PC-9 (cell line): ENCODE data around the gene CD27. TPM values are rescaled to one million over a fixed set of nuclear protein-coding genes. Genes with fewer than 3 reads are reported as not detected.

ENCODE experiments used
- BruUV-seq: library from RNA; stranded (reverse); fragments of 400-500 nt; replicated peaks from 2 replicates; lab custom pipeline; 2021; lab: Mats Ljungman, UMichigan
- CTCF ChIA-PET: fragments of 300-600 bp; sonication (Branson Sonifier 250); formaldehyde crosslinking; loops from one replicate; lab custom pipeline; 2022; ENCODE audit warnings: antibody characterized with exemption; lab: Charles Lee
- POLR2A ChIA-PET: fragments of 300-600 bp; sonication (Branson Sonifier 250); formaldehyde crosslinking; loops from one replicate; lab custom pipeline; 2022; ENCODE audit warnings: antibody characterized with exemption; ENCODE audit not compliant: unreplicated experiment; lab: Charles Lee
- DNase-seq, 2 experiments: peaks; one replicate each; pipeline versions ENCODE4 v3.0.0 to v3.0.0-alpha.2; 2015 to 2022; ENCODE audit warnings: mixed read lengths in 1 of 2
- H2AFZ ChIP-seq: fragments of 200-600 bp; sonication (generic); 2 replicates; pipeline ENCODE4 v1.8.1; 2017; ENCODE audit warnings: antibody characterized with exemption
- H3F3A ChIP-seq: fragments of 200-600 bp; sonication (generic); 2 replicates; pipeline ENCODE4 v1.8.1; 2017; ENCODE audit warnings: antibody characterized with exemption, mild to moderate bottlenecking, low read depth; ENCODE audit not compliant: insufficient read depth
- H3K27ac ChIP-seq: fragments of 200-600 bp; sonication (generic); 2 replicates; pipeline ENCODE4 v1.6.1; 2016; ENCODE audit warnings: mixed run types
- H3K27me3 ChIP-seq: fragments of 200-600 bp; sonication (generic); 2 replicates; pipeline ENCODE4 v1.6.1; 2016; ENCODE audit warnings: low read depth, mixed run types; ENCODE audit not compliant: insufficient read depth
- H3K36me3 ChIP-seq: fragments of 200-600 bp; sonication (generic); 2 replicates; pipeline ENCODE4 v1.6.1; 2016; ENCODE audit warnings: low read depth, mixed run types
- H3K4me1 ChIP-seq: fragments of 200-600 bp; sonication (generic); replicated peaks from 2 replicates; pipeline ENCODE4 v1.6.1; 2016; ENCODE audit warnings: mixed run types; ENCODE audit not compliant: insufficient read depth
- H3K4me2 ChIP-seq: fragments of 200-600 bp; sonication (generic); 2 replicates; pipeline ENCODE4 v1.6.1; 2017; ENCODE audit warnings: mixed run types
- H3K4me3 ChIP-seq: fragments of 200-600 bp; sonication (generic); 2 replicates; pipeline ENCODE4 v1.6.1; 2016; ENCODE audit warnings: mixed run types
- H3K79me2 ChIP-seq: fragments of 200-600 bp; sonication (generic); 2 replicates; pipeline ENCODE4 v1.6.1; 2017; ENCODE audit warnings: low read depth, mixed run types
- H3K9me2 ChIP-seq: fragments of 200-600 bp; sonication (generic); 2 replicates; pipeline ENCODE4 v1.8.1; 2017; ENCODE audit warnings: mild to moderate bottlenecking; ENCODE audit not compliant: insufficient read depth
- H3K9me3 ChIP-seq: fragments of 200-600 bp; sonication (generic); 2 replicates; pipeline ENCODE4 v1.8.1; 2016; ENCODE audit warnings: low read depth; ENCODE audit not compliant: insufficient read depth
- H4K20me1 ChIP-seq: fragments of 200-600 bp; sonication (generic); 2 replicates; pipeline ENCODE4 v1.8.1; 2017; ENCODE audit not compliant: insufficient read depth
- EZH2 ChIP-seq: fragments of 200-600 bp; sonication (generic); IDR thresholded peaks from 2 replicates; pipeline ENCODE4 v1.8.0; 2017; ENCODE audit warnings: antibody characterized with exemption, low read depth
- intact Hi-C: fragments of 100-400 bp; cut with micrococcal nuclease; formaldehyde crosslinking; loops from one replicate; pipeline ENCODE4 v1.10.0; 2022; ENCODE audit not compliant: unreplicated experiment
- total RNA-seq: library from RNA; stranded (reverse); gene quantifications from 2 replicates; pipeline ENCODE4 v1.2.3, GENCODE V29; 2021
- TF ChIP-seq, protein P1 (sequence below): fragments of 200-600 bp; sonication (generic); conservative IDR thresholded peaks from 2 replicates; pipeline ENCODE4 v1.6.1; 2017; ENCODE audit warnings: mixed run types, antibody characterized with exemption, mild to moderate bottlenecking, moderate library complexity

CD27 gene
- total RNA-seq, 1 experiment from 2014 or later = not detected

DNA sequence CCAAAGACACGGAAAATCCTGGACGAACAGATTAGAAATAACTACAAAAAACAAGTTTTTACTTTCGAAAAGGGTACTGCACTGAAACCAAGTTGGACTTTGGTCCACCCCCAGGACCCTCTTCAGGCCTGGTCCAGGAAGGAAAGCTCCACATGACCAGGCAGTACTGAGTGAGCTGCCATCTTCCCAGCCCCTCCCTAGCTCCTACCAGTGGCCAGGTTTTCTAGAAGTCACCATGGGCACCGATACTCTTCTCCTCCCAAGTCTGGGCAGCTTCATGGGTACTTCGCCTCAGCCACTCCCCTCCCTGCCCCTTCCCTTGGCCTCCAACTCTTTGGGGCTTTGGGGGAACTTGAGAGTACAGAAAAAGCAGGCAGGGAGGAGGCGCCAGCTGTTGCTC lies 19.1 kb downstream of the CD27 start:
- Histone ChIP-seq H3K9me2 (no peaks in the 10 kb centered on the region), H3K4me1 (no peaks in the 10 kb centered on the region), H3K27ac (no peak overlapping the region), H3K9me3 (no peaks in the 10 kb centered on the region), H3F3A (peaks cover 1% of the 10 kb centered on the region; the same call in 1 of the 2 replicates), H3K36me3 (no peaks in the 10 kb centered on the region), H4K20me1 (no peaks in the 10 kb centered on the region), H3K4me2 (no peak overlapping the region), H2AFZ (no peak overlapping the region), H3K79me2 (no peaks in the 10 kb centered on the region), H3K27me3 (no peaks in the 10 kb centered on the region), H3K4me3 (no peak overlapping the region)
- DNase-seq = no peak
- intact Hi-C loops = loop anchor here (2.0 kb wide), 3 partner anchors 179 to 475 kb away; no protein-coding TSS in a partner anchor
- ChIA-PET CTCF (interaction anchor here (0.5 to 0.9 kb wide), 3 partner anchors 28 to 40 kb away, joined by 5 read pairs; no protein-coding TSS in a partner anchor), POLR2A (interaction anchor here (0.5 to 0.7 kb wide), 3 partner anchors 93 to 558 kb away, joined by 5 to 6 read pairs (median 5); no protein-coding TSS in a partner anchor)
- BruUV-seq = no TSS peak
- no peak for TF ChIP-seq EZH2
- TF ChIP-seq, protein P1, sequence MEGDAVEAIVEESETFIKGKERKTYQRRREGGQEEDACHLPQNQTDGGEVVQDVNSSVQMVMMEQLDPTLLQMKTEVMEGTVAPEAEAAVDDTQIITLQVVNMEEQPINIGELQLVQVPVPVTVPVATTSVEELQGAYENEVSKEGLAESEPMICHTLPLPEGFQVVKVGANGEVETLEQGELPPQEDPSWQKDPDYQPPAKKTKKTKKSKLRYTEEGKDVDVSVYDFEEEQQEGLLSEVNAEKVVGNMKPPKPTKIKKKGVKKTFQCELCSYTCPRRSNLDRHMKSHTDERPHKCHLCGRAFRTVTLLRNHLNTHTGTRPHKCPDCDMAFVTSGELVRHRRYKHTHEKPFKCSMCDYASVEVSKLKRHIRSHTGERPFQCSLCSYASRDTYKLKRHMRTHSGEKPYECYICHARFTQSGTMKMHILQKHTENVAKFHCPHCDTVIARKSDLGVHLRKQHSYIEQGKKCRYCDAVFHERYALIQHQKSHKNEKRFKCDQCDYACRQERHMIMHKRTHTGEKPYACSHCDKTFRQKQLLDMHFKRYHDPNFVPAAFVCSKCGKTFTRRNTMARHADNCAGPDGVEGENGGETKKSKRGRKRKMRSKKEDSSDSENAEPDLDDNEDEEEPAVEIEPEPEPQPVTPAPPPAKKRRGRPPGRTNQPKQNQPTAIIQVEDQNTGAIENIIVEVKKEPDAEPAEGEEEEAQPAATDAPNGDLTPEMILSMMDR = no peak

DNA sequence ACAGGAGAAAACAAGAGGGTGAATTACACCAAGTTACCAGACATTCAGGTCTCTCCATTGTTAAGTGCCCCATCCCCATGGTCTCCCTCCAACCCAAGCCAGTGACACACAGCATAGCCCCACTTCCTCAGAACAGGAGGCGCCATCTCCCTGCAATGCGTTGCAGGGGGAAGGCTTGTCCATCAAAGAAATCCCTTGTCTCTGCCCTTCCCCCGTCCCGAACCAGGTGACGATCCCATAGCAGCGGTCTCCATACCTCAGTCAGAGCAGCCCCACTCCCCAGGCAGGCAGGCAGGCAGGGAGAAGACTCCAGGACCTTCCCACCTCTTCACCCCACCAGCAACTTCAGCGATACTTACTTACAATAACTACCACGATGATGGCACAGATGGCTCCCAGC lies 19.8 kb downstream of the CD27 start:
- Histone ChIP-seq H3K9me3 (no peaks in the 10 kb centered on the region), H2AFZ (no peak overlapping the region), H3K9me2 (no peaks in the 10 kb centered on the region), H3K79me2 (no peaks in the 10 kb centered on the region; the same call in 1 of the 2 replicates), H3K4me1 (peaks cover 5% of the 10 kb centered on the region), H4K20me1 (no peaks in the 10 kb centered on the region), H3F3A (peaks cover 6% of the 10 kb centered on the region; the same call in 1 of the 2 replicates), H3K4me3 (no peak overlapping the region), H3K36me3 (no peaks in the 10 kb centered on the region), H3K4me2 (no peak overlapping the region), H3K27me3 (no peaks in the 10 kb centered on the region), H3K27ac (no peak overlapping the region)
- no peak for DNase-seq
- no TSS peak for BruUV-seq
- CTCF ChIA-PET = interaction anchor here (0.5 to 2.1 kb wide), 11 partner anchors 40 to 269 kb away, joined by 3 to 24 read pairs (median 6); no protein-coding TSS in a partner anchor
- intact Hi-C loops = loop anchor here (2.0 kb wide), 3 partner anchors 180 to 476 kb away; no protein-coding TSS in a partner anchor
- TF ChIP-seq, protein P1 = no peak
- TF ChIP-seq EZH2 = no peak
- POLR2A ChIA-PET = interaction anchor here (1.5 kb wide), 1 partner anchor 94 kb away, joined by 4 read pairs; no protein-coding TSS in a partner anchor

DNA sequence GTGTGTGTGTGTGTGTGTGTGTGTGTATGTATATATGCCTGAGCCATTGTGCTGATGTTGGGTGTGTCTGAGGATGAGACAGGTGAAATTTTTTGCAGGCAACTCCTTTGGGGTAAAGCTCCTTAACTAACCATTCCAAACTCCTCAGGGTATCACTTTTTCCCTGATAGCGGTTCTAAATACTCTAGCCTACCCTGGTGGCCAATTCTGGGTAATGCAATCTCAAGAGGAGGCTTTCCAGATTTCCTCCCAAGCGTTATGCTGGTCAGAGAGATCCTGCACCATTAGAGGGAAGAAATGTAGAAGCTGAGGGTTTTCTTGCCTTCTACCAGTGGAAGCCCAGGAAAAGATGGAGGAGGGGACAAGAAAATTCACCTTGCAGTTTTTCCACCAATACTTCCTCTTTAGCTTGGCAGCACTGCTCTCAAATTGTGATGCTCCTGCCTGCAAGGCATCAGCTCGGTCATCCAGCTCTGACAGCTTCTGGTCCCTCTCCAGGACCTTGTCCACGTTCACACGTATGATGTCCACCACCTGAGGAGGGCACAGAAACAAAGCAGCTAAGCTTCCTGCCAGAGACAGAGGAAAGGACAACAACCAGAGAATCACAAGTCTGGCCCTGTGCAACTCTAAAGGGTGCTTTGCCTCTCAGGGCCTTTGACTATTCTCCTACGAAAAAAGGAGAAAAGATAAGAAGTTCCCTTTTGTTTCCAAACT lies 20.9 kb downstream of the CD27 start:
- Histone ChIP-seq H2AFZ (no peak overlapping the region), H3K36me3 (no peaks in the 10 kb centered on the region), H3K27me3 (no peaks in the 10 kb centered on the region), H3K9me3 (no peaks in the 10 kb centered on the region), H3K9me2 (no peaks in the 10 kb centered on the region), H3F3A (peaks cover 6% of the 10 kb centered on the region; the same call in 1 of the 2 replicates), H3K4me2 (no peak overlapping the region), H3K79me2 (no peaks in the 10 kb centered on the region; the same call in 1 of the 2 replicates), H3K4me1 (peaks cover 11% of the 10 kb centered on the region), H4K20me1 (no peaks in the 10 kb centered on the region), H3K4me3 (no peak overlapping the region), H3K27ac (no peak overlapping the region)
- no TSS peak for BruUV-seq
- CTCF ChIA-PET = interaction anchor here (0.6 to 2.1 kb wide), 16 partner anchors 13 to 477 kb away, joined by 3 to 24 read pairs (median 4); partner anchors contain the start of gene MRPL51
- POLR2A ChIA-PET = interaction anchor here (0.5 to 1.5 kb wide), 7 partner anchors 13 to 130 kb away, joined by 3 to 58 read pairs (median 4); partner anchors contain the start of gene GAPDH
- peak; percentile 63 to 65 for DNase-seq
- TF ChIP-seq, protein P1 = peak; percentile 93
- TF ChIP-seq EZH2 = no peak
- intact Hi-C loops = loop anchor here (1.0 to 5.0 kb wide), 8 partner anchors 42 to 477 kb away; no protein-coding TSS in a partner anchor
